GM19467 (cell line): ENCODE measurements around the gene KIF21B.
"Not testable (repeated sequence)": the region's sequence is repeated elsewhere in the genome, so short reads cannot be mapped to it uniquely, and the experiment has no call there.

Experiments
- ATAC-seq: cut with Tn5 transposase; IDR thresholded peaks from one replicate; pipeline ENCODE4 v1.9.1; 2021; ENCODE audit warnings: mild to moderate bottlenecking, moderate library complexity; ENCODE audit not compliant: unreplicated experiment

KIF21B gene

GRCh38 chr1:200949626-200950025, 73.9 kb downstream of the KIF21B start:
- ATAC-seq, result no peak

- ATAC-seq, result no peak
Measured at GRCh38 chr1:200947059-200947566, 76.4 kb downstream of the KIF21B start.

DNA sequence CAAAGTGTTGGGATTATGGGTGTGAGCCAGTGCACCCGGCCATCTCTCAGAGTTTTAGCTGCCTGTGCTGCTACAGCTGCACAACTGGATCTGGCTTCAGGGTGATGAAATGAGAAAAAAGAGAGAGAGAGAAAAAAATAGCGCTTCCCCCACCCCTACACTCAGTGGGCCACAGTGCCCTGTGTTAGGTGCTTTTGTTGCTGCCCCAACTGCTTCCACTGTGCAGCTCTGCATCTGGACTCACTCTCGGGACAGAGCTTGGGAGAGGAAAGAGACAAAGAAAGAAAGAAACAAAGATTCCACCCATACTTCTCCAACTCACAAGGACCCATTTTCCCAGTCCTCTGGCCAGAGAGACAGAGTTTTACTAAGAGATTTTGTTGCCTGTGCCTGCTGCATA, 78.4 kb downstream of the KIF21B start:
- ATAC-seq, result no peak

- ATAC-seq, result no peak
Measured at GRCh38 chr1:200938955-200939354, 84.6 kb downstream of the KIF21B start.

DNA sequence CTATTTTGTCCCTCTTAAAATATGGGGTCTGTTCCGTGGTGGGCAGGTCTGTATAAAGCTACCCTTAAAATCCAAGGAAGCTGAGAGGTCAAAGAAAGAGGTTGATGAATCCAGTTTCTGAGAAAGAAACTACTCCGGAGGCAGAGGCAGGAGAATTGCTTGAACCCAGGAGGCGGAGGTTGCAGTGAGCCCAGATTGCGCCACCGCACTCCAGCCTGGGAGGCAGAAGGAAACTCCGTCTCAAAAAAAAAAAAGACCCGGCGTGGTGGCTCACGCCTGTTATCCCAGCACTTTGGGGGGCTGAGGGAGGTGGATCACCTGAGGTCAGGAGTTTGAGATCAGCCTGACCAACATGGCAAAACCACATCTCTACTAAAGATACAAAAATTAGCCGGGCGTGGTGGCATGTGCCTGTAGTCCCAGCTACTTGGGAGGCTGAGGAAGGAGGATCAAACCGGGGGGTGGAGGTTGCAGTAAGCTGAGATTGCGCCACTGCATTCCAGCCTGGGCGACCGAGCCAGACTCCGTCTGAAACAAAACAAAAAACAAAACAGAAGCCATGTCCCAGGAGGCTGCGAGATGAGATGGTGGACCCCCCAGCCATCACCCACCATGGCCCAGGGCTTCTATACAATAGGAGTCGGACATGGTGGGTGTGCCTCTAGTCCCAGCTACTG, 88.1 kb downstream of the KIF21B start:
- not testable (repeated sequence) for ATAC-seq

- ATAC-seq, result no peak
Measured at GRCh38 chr1:200934676-200935245, 88.8 kb downstream of the KIF21B start.

DNA sequence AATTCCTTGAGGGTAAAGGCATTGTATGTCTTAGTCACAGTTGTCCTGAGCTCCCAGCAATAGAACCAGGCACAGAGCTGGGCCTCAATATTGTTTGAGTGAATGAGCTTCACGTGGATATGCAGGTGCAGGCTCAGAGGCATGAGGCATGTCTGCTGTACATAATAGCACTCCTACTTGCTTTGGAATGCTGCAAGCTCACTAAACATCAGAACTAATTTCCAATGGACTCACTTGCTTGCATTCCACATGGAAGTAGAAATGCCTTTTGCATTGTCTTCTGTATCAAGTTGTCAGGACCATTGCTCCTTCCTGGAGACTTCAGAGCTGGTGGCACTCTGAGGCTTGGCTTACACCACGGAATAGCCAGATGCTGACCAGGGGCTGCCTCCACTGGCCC, 91.7 kb downstream of the KIF21B start:
- no peak for ATAC-seq

DNA sequence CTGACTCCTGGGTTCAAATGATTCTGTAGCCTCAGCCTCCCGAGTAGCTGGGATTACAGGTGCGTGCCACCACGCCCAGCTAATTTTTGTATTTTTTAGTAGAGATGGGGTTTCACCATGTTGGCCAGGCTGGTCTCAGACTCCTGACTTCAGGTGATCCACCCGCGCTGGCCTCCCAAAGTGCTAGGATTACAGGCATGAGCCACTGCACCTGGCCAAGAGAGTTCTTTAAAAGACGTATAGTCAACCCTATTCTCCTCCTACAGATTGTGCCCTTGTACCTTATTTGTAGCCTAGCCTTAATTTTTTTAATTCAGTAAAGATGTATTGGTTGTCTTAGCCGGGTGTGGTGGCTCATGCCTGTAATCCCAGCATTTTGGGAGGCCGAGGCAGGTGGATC, 93.2 kb downstream of the KIF21B start:
- ATAC-seq, result not testable (repeated sequence)

- no peak for ATAC-seq
Measured at GRCh38 chr1:200929530-200930278, 93.8 kb downstream of the KIF21B start.

- ATAC-seq, result no peak
Measured at GRCh38 chr1:200925831-200926230, 97.7 kb downstream of the KIF21B start.

GRCh38 chr1:200923601-200924000, 99.9 kb downstream of the KIF21B start:
- ATAC-seq, result no peak

DNA sequence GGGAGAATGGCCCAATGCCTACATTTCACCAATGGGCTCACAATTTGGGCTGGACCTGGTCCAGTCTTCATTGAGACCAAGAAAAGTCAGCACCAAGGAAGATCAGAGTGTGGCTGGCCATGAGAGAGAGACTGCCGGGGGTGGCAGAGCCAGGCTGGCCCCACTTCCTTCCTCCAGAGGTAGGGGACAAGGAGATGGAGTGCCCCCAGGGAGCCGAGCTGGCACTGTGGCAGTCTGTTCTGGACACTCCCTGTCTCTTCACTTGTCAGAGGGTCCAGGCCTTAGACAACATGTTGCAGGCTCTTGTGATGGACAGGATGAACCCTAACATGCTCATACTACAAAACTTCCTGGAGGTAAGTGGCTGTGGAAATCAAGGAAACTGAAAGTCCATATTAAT, 101.1 kb downstream of the KIF21B start:
- ATAC-seq, result no peak

- no peak for ATAC-seq
Measured at GRCh38 chr1:200921571-200922110, 101.9 kb downstream of the KIF21B start.
